Measurements from ENCODE around the gene CTBP1.
A peak's percentile ranks its signal among the peaks of the same experiment; 100 is the strongest.

The CTBP1 gene

DNA sequence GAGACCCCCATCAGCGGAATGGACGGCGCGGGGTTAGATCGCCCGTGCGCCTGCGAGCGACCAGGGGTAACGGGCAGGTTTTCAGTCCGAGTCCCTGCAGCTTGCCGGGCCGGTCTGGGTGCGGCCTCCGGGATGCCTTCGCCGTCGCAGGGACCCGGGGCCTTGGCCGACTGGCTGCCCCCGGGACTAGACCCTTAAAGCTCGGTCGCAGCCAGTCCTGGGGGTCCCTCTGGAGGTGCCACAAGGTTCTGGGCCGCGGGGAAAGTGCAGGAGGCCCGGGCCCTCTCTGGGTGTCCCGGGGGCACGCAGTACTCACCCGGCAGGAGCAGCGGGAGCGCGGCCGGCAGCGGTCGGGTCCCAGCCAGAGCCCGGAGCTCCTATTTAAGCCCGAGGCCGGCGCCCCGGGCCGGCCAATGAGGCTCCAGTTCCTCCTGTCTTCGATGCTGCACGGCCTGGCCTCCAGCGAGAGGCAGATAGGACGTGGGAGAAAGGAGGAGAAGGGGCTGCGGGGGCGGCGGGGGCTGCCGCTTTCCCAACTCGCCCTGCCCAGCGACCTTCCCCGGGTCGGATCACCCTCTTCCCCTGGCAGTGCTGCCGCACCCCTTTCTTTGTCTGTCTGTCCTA, 76.6 kb downstream of the CTBP1 start, which contains the start of gene SPON2:
Gene SPON2, minus strand, starts transcription at position 356 of the 624 bp plus-strand sequence.
- no peak for ATAC-seq

- ATAC-seq = peak; percentile 18 to 30
Measured at GRCh38 chr4:1171311-1172227, 77.4 kb downstream of the CTBP1 start.

DNA sequence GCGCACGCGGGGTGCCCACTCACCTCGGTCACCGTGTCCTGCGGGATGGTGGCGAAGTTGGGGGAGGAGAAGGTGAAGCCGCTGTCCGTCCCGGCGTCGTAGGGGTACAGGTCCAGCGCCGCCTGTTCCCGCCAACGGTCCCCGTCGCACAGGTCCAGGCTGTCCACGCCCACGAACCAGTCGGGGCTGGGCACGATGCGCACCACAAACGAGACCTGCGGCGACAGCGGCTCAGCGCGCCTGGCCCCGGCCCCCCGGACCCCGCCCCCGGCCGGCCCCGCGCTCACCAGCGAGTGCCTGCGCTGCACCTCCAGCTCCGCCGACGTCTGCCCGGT, 78.0 kb downstream of the CTBP1 start:
- ATAC-seq = no peak

GRCh38 chr4:1170156-1170975, 78.6 kb downstream of the CTBP1 start:
- no peak for ATAC-seq

- ATAC-seq = no peak
Measured at GRCh38 chr4:1169691-1170096, 79.2 kb downstream of the CTBP1 start.

GRCh38 chr4:1169171-1169671, 79.7 kb downstream of the CTBP1 start:
- no peak for ATAC-seq

DNA sequence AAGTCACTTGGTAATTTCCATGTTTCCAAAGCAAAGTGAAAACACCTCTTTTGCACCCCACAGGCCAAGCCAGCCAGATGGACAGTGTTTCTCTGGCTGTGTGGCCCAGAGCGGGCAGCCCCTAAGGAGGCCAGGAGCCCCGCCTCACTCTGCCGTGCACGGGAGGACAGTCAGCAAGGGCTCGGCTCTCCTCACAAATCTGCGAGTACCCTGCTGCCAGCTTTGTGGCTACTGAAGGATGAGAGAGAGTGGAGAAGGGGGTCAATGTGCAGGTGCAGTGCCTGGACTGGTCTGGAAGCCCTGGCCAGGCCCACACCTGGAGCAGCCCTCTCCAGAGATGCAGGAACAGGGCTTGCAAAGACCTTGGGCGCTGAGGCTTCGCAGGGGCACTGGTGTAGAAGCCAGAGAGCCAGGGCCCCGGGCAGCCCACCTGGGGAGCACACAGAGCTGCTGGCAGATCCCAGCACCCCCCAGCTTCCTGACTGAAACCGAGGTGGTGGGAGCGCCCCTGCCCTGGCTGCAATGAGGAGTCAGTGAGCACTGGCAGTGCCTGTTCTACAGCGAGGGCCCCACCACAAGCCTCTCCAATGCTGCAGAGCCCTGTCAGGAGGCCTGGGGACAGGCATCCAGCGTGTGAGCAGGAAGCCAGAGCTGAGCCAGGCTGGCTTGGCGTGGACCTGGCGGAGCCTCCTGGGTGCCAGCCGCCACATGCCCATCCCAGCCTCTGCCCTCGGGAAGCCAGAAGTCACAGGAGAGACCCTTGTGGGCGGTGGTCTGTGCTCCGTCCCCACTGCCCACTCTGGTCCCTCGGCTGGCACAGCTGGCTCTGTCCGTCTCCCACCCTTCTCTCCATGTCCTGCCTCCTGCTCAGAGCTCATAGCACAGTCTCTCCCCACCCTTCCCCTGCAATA, 80.5 kb downstream of the CTBP1 start:
- no peak for ATAC-seq

DNA sequence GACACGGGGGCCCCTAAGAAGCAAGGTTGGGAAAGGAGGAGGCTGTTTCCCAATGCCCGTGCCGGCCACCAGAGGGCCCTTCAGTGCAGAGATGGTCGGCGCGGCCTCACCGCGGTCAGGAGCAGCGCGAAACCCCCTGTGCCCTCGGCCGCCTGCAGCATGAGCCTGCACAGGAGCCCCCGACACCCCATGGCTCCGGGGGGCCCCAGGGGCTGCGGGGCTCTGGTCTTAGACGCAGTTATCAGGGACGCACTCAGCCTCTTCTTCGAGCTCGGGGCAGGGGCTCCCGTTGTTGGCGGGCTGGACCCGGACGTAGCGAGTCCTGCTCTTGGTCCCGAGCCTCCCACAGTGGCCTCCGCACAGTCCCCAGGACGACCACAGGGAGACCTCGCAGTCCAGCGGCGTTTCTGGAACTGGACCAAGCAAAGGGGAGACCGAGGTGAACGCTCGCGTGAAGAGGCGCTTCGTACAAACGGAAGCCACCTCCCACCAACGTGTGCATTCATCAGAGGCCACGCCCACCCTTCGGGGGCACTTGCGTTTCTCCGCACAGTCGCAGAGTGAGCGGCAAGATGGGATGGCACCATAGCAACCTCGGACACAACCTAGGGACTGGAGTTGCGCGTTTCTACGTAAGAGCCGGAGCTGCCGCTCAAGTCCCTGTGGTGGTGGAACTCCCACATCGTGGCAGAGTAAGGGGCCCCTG, 81.5 kb downstream of the CTBP1 start:
- peak; percentile 92 to 95 for ATAC-seq

GRCh38 chr4:1166509-1167243, 82.3 kb downstream of the CTBP1 start:
- ATAC-seq = no peak

- ATAC-seq = no peak
Measured at GRCh38 chr4:1164956-1165545, 83.9 kb downstream of the CTBP1 start.

GRCh38 chr4:1164444-1164843, 84.5 kb downstream of the CTBP1 start:
- no peak for ATAC-seq

GRCh38 chr4:1164040-1164439, 84.9 kb downstream of the CTBP1 start:
- no peak for ATAC-seq

Measured in activated CD4-positive, CD25-positive, alpha-beta regulatory T cell treated with anti-CD3 and anti-CD28 coated beads, Interleukin-2, amount 50 U/mL, for 24 hours (primary cell).